GM12878 (cell line): ENCODE results near the gene MYO7A. TPM values are rescaled to one million over a fixed set of nuclear protein-coding genes. Genes with fewer than 3 reads are reported as not detected.

Experiments used
- ATAC-seq: fragments of 200-7000 bp; cut with Tn5 transposase; 3 replicates; pipeline ENCODE4 v1.9.1; 2020; ENCODE audit warnings: mild to moderate bottlenecking, moderate library complexity
- BruUV-seq: library from RNA; stranded (reverse); fragments of 400-500 nt; replicated peaks from 2 replicates; lab custom pipeline; 2021; lab: Mats Ljungman, UMichigan
- CTCF ChIA-PET: fragments of 300-600 bp; sonication (Branson Sonifier 250); formaldehyde crosslinking; extraction: SDS; loops from one replicate; lab custom pipeline; 2021; ENCODE audit warnings: inconsistent platforms; lab: Yijun Ruan, JAX
- POLR2A ChIA-PET: fragments of 350-600 bp; formaldehyde crosslinking; extraction: SDS; loops from one replicate; lab custom pipeline; 2021; ENCODE audit warnings: inconsistent platforms; lab: Charles Lee
- RAD21 ChIA-PET: fragments of 300-600 bp; sonication (Branson Sonifier 250); formaldehyde crosslinking; loops from one replicate; lab custom pipeline; 2023; ENCODE audit warnings: antibody characterized with exemption; ENCODE audit not compliant: unreplicated experiment; lab: Charles Lee
- SMC1A ChIA-PET: fragments of 300-600 bp; sonication (Branson Sonifier 250); formaldehyde crosslinking; loops from one replicate; lab custom pipeline; 2023; ENCODE audit not compliant: unreplicated experiment, uncharacterized antibody; lab: Charles Lee
- DNase-seq: peaks from one replicate; pipeline ENCODE4 v3.0.0-alpha.2; 2011; ENCODE audit warnings: low read depth, low spot score
- FAIRE-seq: peaks from 3 replicates; lab custom pipeline; 2011; peaks lifted over from hg19 to GRCh38; lab: Jason Lieb, UNC
- H2AFZ ChIP-seq: 2 replicates; pipeline ENCODE4 v1.6.0; 2011; ENCODE audit warnings: low read depth, low read length, control low read depth; ENCODE audit not compliant: control insufficient read depth
- H3K27ac ChIP-seq: 2 replicates; pipeline ENCODE4 v1.5.1; 2011; ENCODE audit warnings: control low read depth; ENCODE audit not compliant: control insufficient read depth, insufficient read depth
- H3K27me3 ChIP-seq, 2 experiments: replicated peaks in 1 of 2; 2 replicates each; pipeline versions ENCODE4 v1.6.0 to v1.6.1; 2011; ENCODE audit warnings: low read length in 1 of 2; ENCODE audit not compliant: control insufficient read depth in 2 of 2, insufficient read depth in 2 of 2
- H3K36me3 ChIP-seq, 2 experiments: 2 replicates each; pipeline ENCODE4 v1.5.1; 2011; ENCODE audit warnings: low read length in 1 of 2; ENCODE audit not compliant: control insufficient read depth in 2 of 2, insufficient read depth in 2 of 2
- H3K4me1 ChIP-seq: 2 replicates; pipeline ENCODE4 v1.6.1; 2011; ENCODE audit warnings: mild to moderate bottlenecking, low read length, moderate library complexity, mixed read lengths; ENCODE audit not compliant: control insufficient read depth, insufficient read depth
- H3K4me2 ChIP-seq: 2 replicates; pipeline ENCODE4 v1.6.0; 2011; ENCODE audit warnings: control low read depth; ENCODE audit not compliant: control insufficient read depth, insufficient read depth
- H3K4me3 ChIP-seq: fragments of 200-600 bp; sonication (generic); 2 replicates; pipeline ENCODE4 v1.5.1; 2016
- H3K79me2 ChIP-seq: 2 replicates; pipeline ENCODE4 v1.6.0; 2011; ENCODE audit warnings: low read length; ENCODE audit not compliant: control insufficient read depth, insufficient read depth
- H3K9ac ChIP-seq: 2 replicates; pipeline ENCODE4 v1.8.0; 2011; ENCODE audit warnings: low read length, control low read depth, mixed read lengths; ENCODE audit not compliant: control insufficient read depth, insufficient read depth
- H3K9me3 ChIP-seq: replicated peaks from 3 replicates; pipeline ENCODE4 v1.5.1; 2011; ENCODE audit warnings: mild to moderate bottlenecking, low read length; ENCODE audit not compliant: control insufficient read depth, insufficient read depth
- H4K20me1 ChIP-seq: 2 replicates; pipeline ENCODE4 v1.6.0; 2011; ENCODE audit not compliant: control insufficient read depth, insufficient read depth
- BHLHE40 ChIP-seq, 2 experiments: fragments of 450-650 bp in 1 of 2; IDR thresholded peaks; 2 replicates each; pipeline ENCODE4 v1.6.1; 2011 to 2017; ENCODE audit warnings: low read depth in 2 of 2, borderline replicate concordance in 1 of 2, improper control_type of control experiment in 1 of 2, low read length in 1 of 2, mild to moderate bottlenecking in 1 of 2
- CEBPB ChIP-seq, 2 experiments: fragments of 150-350 bp in 1 of 2; IDR thresholded peaks; 2 replicates each; pipeline ENCODE4 v1.6.1; 2012 to 2014; ENCODE audit warnings: low read depth in 2 of 2, low read length in 2 of 2, borderline replicate concordance in 1 of 2, inconsistent platforms in 1 of 2
- MYB ChIP-seq: fragments of 150-350 bp; IDR thresholded peaks from 2 replicates; pipeline ENCODE4 v1.6.1; 2014; ENCODE audit warnings: mild to moderate bottlenecking, low read depth, low read length, borderline replicate concordance
- SREBF1 ChIP-seq: IDR thresholded peaks from 2 replicates; pipeline ENCODE4 v1.6.1; 2012; ENCODE audit warnings: mild to moderate bottlenecking, low read length
- SREBF2 ChIP-seq: IDR thresholded peaks from 2 replicates; pipeline ENCODE4 v1.6.1; 2012; ENCODE audit warnings: mild to moderate bottlenecking, low read length
- STAT1 ChIP-seq: fragments of 450-650 bp; conservative IDR thresholded peaks from 2 replicates; pipeline ENCODE4 v1.6.1; 2014; ENCODE audit warnings: antibody characterized with exemption, mild to moderate bottlenecking
- ZNF274 ChIP-seq: IDR thresholded peaks from one replicate; pipeline ENCODE4 v1.8.0; 2011; ENCODE audit not compliant: insufficient read length, insufficient read depth
- ZZZ3 ChIP-seq: IDR thresholded peaks from 2 replicates; pipeline ENCODE4 v1.6.1; 2011; ENCODE audit warnings: low read depth; ENCODE audit not compliant: control insufficient read depth, insufficient read length
- WGBS: methylation state at CpG from one replicate; pipeline ENCODE4 v1.1.6; 2016; ENCODE audit warnings: low lambda C conversion rate; ENCODE audit not compliant: insufficient replicate concordance, insufficient coverage; ENCODE audit errors: missing lambda C conversion rate; 5-methylcytosine and 5-hydroxymethylcytosine counted together
- in situ Hi-C: fragments of 300-500 bp; cut with MboI; formaldehyde crosslinking; loops from 9 replicates; pipeline ENCODE4 v1.14.3; 2018; ENCODE audit warnings: mixed read lengths
- intact Hi-C: fragments of 100-400 bp; cut with micrococcal nuclease; formaldehyde crosslinking; loops from one replicate; pipeline ENCODE4 v1.14.2; 2022; ENCODE audit not compliant: unreplicated experiment
- polyA plus RNA-seq, 11 experiments: library from polyadenylated mRNA; depleted of rRNA in 4 of 11; unstranded in 6 of 11; stranded (reverse) in 5 of 11; fragments of >200 nt; fragmentation: Nextera tagmentation in 4 of 11; fragmentation: Illumina TruSeq in 1 of 11; extraction: Ambion mirVana in 4 of 11; extraction: Trizol in 1 of 11; gene quantifications; 1 replicate in 1 of 11; 2 replicates in 10 of 11; pipeline versions ENCODE4 v1.2.1 to v1.2.3, GENCODE V29; 2011 to 2016; ENCODE audit warnings: inconsistent platforms in 2 of 11, missing spikeins in 2 of 11, low read depth in 1 of 11
- total RNA-seq, 4 experiments: library from RNA; depleted of rRNA in 3 of 4; stranded (reverse); fragments of >200 nt in 3 of 4; fragmentation: Illumina TruSeq in 1 of 4; extraction: Trizol in 1 of 4; gene quantifications; 2 replicates each; pipeline versions ENCODE4 v1.2.1 to v1.2.3, GENCODE V29; 2013 to 2021
- TF ChIP-seq, protein P1 (sequence below): fragments of 450-650 bp; IDR thresholded peaks from 2 replicates; pipeline ENCODE4 v1.6.1; 2014; ENCODE audit warnings: mild to moderate bottlenecking
- TF ChIP-seq, protein P2 (sequence below): fragments of 450-650 bp; IDR thresholded peaks from 2 replicates; pipeline ENCODE4 v1.6.1; 2018; ENCODE audit warnings: borderline replicate concordance, mild to moderate bottlenecking; ENCODE audit not compliant: partially characterized antibody
- TF ChIP-seq, protein P3 (sequence below): IDR thresholded peaks from 2 replicates; pipeline ENCODE4 v1.6.1; 2012; ENCODE audit warnings: low read depth, low read length, improper control_type of control experiment
- TF ChIP-seq, protein P4 (sequence below): IDR thresholded peaks from 2 replicates; pipeline ENCODE4 v1.6.1; 2012; ENCODE audit warnings: improper control_type of control experiment, low read depth, low read length; ENCODE audit not compliant: insufficient replicate concordance

The MYO7A gene
- total and polyA plus RNA-seq, 10 of the 15 experiments (the other 5 are each of a cell fraction or from before 2014, with no cell fraction given): 0.01 to 0.21 (median 0.04) TPM; not detected in 6

DNA sequence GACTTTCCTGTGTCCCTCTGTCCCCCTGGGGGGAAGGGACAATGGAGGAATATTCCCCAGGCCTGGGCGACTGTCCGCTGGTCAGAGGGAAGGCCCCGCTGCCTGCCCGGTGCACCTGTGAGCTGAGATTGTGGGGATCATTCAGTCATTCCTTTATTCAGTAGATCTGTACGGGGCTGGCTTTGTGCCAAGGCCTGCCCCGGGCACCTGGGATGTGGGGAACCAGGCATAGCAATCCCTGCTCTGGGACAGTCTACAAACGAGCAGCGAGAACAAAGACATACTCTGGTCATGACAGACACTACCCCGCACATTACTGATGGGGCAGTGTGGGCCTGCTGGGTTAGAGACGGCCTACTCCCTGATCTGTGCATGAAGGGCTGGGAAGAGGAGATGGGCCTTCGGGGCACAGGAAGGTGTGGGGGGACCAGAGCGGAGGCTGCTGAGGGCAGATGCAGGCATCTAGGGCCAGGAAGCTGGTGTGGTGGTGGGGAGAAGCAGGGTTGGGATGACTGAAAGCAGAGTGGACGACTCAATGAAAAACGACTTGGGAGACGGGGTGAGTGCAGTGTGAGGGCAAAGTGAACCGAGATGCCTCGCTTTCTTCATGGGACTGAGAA lies 1.8 kb upstream of the MYO7A start:
- H2AFZ ChIP-seq: no peak overlapping the region
- peaks cover 0 to 3% of the 10 kb centered on the region in 2 experiments; a peak in 2 of 4 replicates for H3K27me3 ChIP-seq
- no peak overlapping the region for H3K9ac ChIP-seq
- H3K27ac ChIP-seq: no peak overlapping the region
- no peaks in the 10 kb centered on the region for H3K36me3 ChIP-seq
- ChIA-PET POLR2A (no interaction called here), SMC1A (interaction anchor here (0.7 to 2.3 kb wide), 6 partner anchors 61 to 493 kb away, joined by 3 to 20 read pairs (median 5); no protein-coding TSS in a partner anchor)
- ATAC-seq (no peak), DNase-seq (no peak)
- H3K79me2 ChIP-seq: no peaks in the 10 kb centered on the region
- no TSS peak for BruUV-seq
- TF ChIP-seq, protein P1, sequence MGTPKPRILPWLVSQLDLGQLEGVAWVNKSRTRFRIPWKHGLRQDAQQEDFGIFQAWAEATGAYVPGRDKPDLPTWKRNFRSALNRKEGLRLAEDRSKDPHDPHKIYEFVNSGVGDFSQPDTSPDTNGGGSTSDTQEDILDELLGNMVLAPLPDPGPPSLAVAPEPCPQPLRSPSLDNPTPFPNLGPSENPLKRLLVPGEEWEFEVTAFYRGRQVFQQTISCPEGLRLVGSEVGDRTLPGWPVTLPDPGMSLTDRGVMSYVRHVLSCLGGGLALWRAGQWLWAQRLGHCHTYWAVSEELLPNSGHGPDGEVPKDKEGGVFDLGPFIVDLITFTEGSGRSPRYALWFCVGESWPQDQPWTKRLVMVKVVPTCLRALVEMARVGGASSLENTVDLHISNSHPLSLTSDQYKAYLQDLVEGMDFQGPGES: no peak
- TF ChIP-seq CEBPB (IDR thresholded peaks at IDR 0.05; ENCODE audit: borderline replicate concordance in 1 of 2, low read depth in 2 of 2, low read length in 2 of 2) (no peak), SREBF1 (no peak), STAT1 (no peak), MYB (no peak), ZZZ3 (no peak), ZNF274 (no peak), SREBF2 (no peak), BHLHE40 (IDR thresholded peaks at IDR 0.05; ENCODE audit: borderline replicate concordance in 1 of 2, low read depth in 2 of 2, low read length in 1 of 2) (no peak)
- TF ChIP-seq, protein P2, sequence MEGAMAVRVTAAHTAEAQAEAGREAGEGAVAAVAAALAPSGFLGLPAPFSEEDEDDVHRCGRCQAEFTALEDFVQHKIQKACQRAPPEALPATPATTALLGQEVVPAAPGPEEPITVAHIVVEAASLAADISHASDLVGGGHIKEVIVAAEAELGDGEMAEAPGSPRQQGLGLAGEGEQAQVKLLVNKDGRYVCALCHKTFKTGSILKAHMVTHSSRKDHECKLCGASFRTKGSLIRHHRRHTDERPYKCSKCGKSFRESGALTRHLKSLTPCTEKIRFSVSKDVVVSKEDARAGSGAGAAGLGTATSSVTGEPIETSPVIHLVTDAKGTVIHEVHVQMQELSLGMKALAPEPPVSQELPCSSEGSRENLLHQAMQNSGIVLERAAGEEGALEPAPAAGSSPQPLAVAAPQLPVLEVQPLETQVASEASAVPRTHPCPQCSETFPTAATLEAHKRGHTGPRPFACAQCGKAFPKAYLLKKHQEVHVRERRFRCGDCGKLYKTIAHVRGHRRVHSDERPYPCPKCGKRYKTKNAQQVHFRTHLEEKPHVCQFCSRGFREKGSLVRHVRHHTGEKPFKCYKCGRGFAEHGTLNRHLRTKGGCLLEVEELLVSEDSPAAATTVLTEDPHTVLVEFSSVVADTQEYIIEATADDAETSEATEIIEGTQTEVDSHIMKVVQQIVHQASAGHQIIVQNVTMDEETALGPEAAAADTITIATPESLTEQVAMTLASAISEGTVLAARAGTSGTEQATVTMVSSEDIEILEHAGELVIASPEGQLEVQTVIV: no peak
- TF ChIP-seq, protein P3, sequence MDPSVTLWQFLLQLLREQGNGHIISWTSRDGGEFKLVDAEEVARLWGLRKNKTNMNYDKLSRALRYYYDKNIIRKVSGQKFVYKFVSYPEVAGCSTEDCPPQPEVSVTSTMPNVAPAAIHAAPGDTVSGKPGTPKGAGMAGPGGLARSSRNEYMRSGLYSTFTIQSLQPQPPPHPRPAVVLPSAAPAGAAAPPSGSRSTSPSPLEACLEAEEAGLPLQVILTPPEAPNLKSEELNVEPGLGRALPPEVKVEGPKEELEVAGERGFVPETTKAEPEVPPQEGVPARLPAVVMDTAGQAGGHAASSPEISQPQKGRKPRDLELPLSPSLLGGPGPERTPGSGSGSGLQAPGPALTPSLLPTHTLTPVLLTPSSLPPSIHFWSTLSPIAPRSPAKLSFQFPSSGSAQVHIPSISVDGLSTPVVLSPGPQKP: no peak
- TF ChIP-seq, protein P4, sequence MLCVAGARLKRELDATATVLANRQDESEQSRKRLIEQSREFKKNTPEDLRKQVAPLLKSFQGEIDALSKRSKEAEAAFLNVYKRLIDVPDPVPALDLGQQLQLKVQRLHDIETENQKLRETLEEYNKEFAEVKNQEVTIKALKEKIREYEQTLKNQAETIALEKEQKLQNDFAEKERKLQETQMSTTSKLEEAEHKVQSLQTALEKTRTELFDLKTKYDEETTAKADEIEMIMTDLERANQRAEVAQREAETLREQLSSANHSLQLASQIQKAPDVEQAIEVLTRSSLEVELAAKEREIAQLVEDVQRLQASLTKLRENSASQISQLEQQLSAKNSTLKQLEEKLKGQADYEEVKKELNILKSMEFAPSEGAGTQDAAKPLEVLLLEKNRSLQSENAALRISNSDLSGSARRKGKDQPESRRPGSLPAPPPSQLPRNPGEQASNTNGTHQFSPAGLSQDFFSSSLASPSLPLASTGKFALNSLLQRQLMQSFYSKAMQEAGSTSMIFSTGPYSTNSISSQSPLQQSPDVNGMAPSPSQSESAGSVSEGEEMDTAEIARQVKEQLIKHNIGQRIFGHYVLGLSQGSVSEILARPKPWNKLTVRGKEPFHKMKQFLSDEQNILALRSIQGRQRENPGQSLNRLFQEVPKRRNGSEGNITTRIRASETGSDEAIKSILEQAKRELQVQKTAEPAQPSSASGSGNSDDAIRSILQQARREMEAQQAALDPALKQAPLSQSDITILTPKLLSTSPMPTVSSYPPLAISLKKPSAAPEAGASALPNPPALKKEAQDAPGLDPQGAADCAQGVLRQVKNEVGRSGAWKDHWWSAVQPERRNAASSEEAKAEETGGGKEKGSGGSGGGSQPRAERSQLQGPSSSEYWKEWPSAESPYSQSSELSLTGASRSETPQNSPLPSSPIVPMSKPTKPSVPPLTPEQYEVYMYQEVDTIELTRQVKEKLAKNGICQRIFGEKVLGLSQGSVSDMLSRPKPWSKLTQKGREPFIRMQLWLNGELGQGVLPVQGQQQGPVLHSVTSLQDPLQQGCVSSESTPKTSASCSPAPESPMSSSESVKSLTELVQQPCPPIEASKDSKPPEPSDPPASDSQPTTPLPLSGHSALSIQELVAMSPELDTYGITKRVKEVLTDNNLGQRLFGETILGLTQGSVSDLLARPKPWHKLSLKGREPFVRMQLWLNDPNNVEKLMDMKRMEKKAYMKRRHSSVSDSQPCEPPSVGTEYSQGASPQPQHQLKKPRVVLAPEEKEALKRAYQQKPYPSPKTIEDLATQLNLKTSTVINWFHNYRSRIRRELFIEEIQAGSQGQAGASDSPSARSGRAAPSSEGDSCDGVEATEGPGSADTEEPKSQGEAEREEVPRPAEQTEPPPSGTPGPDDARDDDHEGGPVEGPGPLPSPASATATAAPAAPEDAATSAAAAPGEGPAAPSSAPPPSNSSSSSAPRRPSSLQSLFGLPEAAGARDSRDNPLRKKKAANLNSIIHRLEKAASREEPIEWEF: no peak
- TF ChIP-seq, all 136 proteins: peak for 0
- FAIRE-seq: no peak
- Histone ChIP-seq H4K20me1 (no peaks in the 10 kb centered on the region), H3K4me2 (no peak overlapping the region), H3K9me3 (no peaks in the 10 kb centered on the region), H3K4me1 (0 out of 2 replicates have a peak, but pooled peaks cover 3% of the 10 kb centered on the region), H3K4me3 (no peak overlapping the region)
- in situ Hi-C loops (no loop called here), intact Hi-C loops (loop anchor here (5.0 kb wide), 1 partner anchor 421 kb away; no protein-coding TSS in a partner anchor)
- 49% methylated on average over 17 of the region's 17 CpGs for WGBS
- ChIA-PET RAD21 (interaction anchor here (1.1 to 1.4 kb wide), 2 partner anchors 422 to 431 kb away, joined by 3 to 13 read pairs; no protein-coding TSS in a partner anchor), CTCF (interaction anchor here (1.0 to 3.6 kb wide), 16 partner anchors 9 to 492 kb away, joined by 3 to 50 read pairs (median 5); no protein-coding TSS in a partner anchor)
